HG02884 (cell line): ENCODE measurements around the gene SLK.

Experiments
- ATAC-seq: cut with Tn5 transposase; IDR thresholded peaks from one replicate; pipeline ENCODE4 v1.9.1; 2021; ENCODE audit warnings: mild to moderate bottlenecking, moderate library complexity; ENCODE audit not compliant: unreplicated experiment

SLK gene

DNA sequence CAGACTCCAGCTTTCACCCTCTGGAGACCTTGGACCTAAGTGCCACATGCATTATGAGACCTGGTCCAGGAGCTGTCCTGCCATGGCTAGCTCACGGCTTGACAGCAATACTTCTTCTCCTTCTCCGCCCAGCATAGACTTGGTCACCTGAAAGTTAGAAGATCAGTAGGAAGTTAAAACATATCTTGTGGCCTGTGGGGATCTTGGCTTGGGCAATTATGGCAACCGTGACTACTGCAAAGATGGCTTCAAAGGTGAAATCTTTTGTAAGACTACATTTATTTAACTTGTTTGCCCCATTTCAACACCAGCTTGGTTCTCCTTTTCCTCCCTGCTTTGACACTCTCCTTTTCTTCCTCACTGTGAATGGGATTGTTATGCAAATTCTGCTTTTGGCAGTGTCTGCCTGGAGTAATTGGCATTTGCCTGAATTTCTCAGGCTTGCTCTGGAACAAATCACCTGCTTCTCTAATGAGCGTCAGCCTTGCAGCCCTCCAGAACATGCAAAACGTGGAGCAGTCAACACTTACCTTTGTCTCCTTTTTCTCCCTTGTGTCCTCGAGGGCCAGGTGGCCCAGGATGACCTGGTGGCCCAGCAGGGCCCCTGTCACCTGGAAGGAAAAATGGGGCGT lies 65.3 kb downstream of the SLK start:
- no peak for ATAC-seq

GRCh38 chr10:104033401-104033930 lies 66.5 kb downstream of the SLK start:
- no peak for ATAC-seq

GRCh38 chr10:104033966-104034365 lies 67.0 kb downstream of the SLK start:
- ATAC-seq, result no peak

- ATAC-seq, result no peak
Observed at GRCh38 chr10:104034401-104035193, 67.7 kb downstream of the SLK start.

DNA sequence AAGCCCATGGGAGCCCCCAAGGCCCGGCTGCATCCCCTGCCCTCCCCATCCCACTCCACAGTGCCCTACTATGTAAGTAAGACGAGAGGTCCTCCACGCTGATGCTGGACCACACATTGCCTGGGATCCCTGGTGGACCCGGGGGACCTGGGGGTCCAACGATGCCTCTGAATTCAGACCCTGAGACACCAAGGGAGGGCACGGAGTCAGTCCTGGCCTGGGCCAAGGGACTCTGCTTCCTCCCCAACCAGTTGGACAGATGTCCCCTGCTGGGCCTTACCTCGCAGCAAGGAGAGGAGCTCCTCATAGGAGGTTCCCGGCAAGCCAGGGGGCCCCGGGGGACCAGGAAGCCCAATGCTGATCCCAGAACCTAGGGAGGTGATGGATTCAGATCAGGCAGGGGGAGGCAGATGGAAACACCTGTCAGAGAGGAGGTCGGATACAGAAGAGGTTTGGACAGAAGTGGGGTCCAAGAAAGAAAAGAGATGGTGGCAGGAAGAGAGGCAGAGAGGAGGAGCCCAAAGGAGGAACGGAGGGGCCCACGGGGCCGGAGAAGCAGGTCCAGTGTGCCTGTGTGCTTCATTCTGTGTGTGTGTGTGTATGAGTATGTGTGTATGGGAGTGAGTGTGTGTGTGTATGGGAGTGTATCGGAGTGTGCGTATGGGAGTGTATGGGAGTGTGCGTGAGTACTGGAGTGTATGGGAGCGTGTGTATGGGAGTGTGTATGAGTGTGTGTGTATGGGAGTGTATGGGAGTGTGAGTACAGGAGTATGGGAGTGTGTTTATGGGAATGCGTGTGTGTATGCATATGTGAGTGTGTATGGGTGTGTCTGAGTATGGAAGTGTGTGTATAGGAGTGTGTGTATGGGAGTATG lies 68.5 kb downstream of the SLK start:
- no peak for ATAC-seq

- no peak for ATAC-seq
Observed at GRCh38 chr10:104036069-104036384, 69.1 kb downstream of the SLK start.

GRCh38 chr10:104036518-104037260 lies 69.7 kb downstream of the SLK start:
- ATAC-seq, result no peak

GRCh38 chr10:104037261-104037951 lies 70.5 kb downstream of the SLK start:
- ATAC-seq, result no peak

GRCh38 chr10:104038537-104038936 lies 71.6 kb downstream of the SLK start:
- no peak for ATAC-seq

DNA sequence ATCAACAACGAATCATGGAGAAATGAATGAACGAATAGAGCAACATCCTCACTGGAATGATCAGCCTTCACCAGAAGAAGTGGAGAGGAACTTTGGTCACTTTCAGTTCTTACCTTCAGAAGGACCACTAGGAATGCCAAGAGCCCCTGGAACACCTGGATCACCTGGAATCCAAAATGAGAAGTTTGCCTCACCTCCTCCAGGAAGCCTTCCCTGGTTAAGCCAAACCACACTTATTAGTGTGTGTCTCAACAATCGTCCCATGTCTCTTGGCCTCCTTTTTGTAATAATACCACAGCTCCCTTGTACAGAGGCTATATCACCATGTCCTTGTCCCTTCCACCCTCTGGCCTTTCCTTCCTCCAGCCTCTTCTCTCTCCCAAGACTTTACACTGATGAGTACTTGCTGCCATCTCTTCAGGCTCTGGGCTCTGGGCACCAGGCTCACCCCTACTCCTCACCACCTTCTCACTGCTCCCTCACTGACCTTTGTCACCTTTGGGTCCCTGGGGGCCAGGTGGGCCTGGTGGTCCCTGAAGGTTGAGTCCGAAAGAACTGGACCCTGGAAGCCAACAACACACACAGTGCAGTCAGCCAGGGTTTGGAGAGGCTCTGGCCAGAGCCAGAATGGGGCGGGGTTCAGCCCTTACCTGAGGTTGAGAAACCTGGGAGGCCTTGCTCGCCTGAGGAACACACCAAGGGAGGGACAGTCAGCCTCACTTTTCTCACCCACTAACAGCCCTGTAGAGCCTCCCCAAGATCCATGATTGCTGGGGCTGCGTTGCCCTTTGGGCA lies 72.2 kb downstream of the SLK start:
- ATAC-seq, result no peak

- ATAC-seq, result no peak
Observed at GRCh38 chr10:104040382-104040781, 73.4 kb downstream of the SLK start.

GRCh38 chr10:104040862-104041789 lies 74.2 kb downstream of the SLK start:
- no peak for ATAC-seq

DNA sequence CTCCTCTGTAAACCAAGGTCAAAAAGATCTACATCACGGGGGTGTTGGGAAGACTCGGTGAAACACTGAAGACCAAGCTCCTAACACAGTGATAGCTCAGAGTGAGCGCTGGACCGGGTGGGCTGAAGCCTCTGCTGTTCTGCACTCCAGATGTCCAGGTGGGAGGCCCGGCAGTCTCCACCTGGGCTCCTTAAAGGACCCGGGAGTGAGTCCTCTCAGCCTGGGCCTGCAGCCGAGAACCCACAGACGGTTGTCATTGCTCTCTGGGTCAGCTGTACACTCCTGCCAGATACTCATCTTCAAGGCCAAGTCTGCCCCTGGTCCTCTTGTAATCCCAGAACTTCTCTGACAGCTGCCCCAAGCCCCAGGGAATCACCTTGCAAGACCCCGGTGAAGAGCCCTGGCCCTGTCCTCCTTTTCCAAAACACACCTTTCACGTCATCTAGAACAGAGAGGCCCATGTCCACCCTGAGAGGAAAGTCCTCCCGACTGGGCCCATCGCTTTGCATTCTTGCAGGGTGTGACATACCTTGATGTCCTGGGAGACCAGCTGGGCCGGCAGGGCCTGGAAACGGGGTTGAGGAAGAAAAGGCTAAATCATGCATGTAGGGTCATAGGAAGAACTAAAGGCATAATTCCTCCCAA lies 75.1 kb downstream of the SLK start:
- ATAC-seq, result no peak

GRCh38 chr10:104043185-104043830 lies 76.4 kb downstream of the SLK start:
- ATAC-seq, result no peak

- ATAC-seq, result no peak
Observed at GRCh38 chr10:104043854-104044253, 76.9 kb downstream of the SLK start.

DNA sequence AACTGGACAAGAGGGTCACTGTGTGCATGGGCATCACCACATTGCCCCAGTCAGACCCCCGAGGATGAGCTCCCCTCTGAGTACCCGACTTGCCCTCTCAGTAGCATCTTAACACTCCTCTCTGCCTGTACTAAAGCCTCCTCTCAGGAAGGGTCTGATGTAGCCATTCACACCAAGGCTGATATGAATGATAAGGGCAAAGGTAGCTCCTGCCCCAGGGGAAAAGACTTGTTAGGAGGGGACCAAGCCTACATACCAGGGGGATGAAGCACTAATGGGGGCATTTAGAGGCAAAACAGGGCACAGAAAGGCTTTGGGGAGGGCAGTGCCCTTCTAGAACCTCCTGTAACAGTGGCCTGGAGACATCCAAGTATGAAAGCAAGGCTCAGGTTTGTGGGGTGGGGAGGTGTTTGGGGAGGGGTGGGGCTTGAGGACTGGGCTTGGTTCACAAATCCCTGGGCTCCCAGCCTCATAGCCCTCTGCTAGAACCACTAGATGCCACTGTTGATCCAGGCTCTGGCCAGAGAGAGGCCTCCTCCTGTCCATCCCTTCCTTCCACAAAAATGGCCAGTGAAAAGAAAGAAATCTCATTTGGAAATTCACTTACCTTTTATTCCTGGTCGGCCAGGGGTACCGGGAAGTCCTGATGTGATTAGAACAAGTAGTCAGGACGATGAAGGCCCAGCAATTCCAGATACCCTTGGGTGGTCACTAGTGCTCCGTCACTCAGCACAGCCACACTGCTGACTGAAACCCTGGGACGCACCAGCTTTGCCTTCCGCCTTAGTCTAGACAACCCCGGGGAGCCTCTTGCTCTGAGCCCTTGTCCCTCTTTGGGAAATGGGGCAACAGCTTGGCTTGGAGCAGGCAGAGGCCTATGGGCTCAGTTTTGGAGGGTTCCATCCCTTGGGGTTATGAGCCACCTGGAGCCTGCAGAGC lies 78.5 kb downstream of the SLK start:
- ATAC-seq, result no peak
